DMS114 treated with DMSO at 0.1 percent for 48 hours (cell line): ENCODE data around the gene CAMKK2.
"Not testable (repeated sequence)": the region's sequence is repeated elsewhere in the genome, so short reads cannot be mapped to it uniquely, and the experiment has no call there.

ENCODE experiments used
- DNase-seq: peaks from one replicate; lab custom pipeline; 2025; ENCODE audit not compliant: unreplicated experiment; lab: John Stamatoyannopoulos, UW

The CAMKK2 gene

DNA sequence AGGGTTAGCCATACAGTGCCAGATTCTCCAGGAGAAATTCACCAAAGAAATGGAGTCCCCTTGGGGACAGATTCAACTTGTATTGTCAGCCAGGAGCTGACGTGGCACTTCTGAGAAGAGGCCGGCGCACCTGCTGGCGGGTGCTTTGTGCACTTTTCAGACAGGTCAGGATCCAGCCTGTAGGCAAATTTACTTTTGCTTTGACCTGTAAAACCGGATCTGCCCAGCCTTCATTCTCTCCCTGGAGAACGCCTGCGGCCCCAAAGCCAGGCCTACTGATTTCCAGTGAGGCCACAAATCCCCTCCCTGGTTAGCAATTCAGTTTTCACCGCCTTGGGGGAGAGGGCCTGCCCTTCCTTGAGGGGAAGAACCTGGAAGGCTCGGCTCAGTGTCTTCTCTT, 69.2 kb downstream of the CAMKK2 start:
- DNase-seq: no peak

DNA sequence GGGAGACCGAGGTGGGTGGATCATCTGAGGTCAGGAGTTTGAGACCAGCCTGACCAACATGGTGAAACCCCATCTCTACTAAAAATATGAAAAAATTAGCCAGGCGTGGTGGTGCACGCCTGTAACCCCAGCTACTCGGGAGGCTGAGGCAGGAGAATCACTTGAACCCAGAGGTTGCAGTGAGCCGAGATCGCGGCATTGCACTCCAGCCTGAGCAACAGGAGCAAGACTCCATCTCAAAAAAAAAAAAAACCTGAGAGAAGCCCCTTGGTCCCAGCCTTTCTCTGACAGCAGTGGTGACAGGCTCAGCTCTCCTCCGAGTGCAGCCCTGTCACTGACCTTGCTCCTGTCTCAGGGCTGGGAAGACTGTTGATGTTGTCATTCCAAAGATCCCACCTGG, 69.6 kb downstream of the CAMKK2 start:
- not testable (repeated sequence) for DNase-seq

DNA sequence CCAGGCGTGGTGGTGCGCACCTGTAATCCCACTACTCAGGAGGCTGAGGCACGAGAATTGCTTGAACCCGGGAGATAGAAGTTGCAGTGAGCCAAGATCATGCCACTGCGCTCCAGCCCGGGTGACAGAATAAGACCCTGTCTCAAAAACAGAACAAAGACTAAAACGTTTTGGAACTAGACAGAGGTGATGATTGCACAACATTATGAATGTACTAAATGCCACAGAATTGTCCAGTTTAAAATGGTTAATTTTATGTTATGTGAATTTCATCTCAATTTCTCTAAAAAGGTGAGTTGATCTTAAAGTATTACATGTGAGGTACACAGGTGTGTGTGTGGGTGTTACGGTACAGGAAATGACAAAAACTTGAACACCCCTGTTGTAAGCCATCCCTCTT, 70.1 kb downstream of the CAMKK2 start:
- DNase-seq: no peak

DNA sequence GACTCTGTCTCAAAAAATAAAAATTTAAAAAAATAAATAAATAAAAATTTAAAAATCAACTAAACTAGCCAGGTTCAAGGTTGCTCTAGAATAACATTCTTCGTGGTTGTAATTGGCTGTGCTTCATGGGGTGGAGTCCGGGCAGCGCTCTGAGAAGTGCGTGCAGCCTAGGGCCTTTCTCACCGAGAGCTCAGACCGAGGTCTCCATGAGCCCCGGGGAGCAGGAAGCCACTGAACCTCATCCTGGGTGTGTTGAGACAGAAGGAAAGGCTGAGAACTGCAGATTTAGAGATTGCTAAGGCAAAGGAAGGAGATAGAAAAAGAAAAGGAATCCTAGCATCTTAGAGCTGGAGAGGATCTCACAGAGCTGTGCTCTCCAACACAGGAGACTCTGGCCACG, 71.9 kb downstream of the CAMKK2 start:
- no peak for DNase-seq

DNA sequence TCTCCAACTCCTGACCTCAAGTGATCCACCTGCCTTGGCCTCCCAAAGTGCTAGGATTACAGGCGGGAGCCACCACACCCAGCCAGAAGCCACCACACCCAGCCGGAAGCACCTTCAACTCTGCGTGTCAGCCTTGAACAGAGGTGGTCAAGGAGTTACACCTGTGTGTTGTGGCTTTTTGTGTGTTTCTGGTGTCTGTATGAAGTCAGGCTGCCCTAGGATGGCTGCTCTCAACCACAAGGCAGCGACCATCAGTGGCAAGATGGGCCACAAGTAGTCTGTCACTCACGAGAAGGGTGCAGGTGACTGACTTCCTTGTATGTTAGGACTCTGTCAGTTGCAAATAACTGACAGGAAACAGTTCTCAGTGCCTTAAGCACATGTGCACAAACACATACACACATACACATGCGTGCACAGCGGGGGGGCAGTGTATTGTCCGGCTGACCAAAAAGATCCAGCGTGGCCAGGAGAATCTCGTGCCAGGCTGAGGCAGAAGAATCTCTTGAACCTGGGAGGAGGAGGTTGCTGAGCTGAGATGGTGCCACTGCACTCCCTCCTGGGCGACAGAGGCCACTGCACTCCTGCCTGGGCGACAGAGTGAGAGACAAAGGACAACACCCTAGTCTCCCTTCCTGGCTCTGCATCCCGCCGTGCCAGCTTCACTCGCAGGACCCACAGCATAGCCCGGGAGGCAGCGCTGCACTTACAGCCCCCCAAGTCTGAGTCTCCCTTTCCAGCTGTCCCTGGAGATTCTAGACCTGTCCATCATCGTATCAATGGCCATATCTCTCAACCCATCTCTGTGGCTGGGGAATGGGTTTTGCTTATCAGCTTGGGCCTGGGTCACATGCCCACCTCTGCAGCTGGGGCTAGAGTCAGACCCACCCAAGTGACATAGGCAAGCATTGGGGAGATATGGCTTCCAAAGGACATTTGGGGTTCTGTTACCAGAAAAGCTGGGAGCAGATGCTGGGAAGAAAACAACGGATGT, 72.9 kb downstream of the CAMKK2 start:
- no peak for DNase-seq

DNA sequence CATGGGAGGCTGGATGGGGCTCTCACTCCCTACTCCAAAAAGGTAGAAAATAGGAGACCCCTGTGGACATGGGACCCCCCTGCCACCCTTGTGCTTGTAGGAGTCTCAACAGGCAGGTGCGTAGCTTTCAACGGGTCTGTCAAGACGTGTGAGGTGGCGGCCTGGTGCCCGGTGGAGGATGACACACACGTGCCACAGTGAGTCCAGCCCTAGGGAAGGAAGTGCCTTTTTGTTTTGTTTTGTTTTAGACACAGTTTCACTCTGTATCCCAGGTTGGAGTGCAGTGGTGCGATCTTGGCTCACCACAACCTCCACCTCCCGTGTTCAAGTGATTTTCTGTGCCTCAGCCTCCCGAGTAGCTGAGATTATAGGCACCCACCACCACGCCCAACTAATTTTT, 73.7 kb downstream of the CAMKK2 start:
- DNase-seq: no peak

DNA sequence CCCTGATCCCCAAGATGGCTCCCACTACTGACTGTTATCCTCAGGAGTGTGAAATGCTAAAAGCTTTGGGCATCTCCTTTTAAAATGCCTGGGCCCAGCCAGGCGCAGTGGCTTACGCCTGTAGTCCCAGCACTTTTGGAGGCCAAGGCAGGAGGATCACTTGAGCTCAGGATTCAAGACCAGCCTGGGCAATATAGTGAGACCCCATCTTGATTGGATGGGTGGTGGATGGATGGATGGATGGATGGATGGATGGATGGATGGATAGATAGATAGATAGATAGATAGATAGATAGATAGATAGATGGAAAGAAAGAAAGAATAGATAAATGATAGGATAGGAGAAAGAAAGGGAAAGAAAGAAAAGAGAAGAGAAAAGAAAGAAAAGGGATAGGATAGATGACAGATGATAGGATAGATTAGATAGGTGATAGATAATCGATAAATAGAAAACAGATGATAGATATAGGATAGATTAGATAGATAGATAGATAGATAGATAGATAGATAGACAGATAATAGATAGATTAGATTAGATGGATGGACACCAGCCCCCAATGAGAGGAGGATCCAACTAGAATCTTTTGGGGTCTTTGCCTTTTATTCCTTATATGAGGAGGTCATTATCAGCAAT, 77.0 kb downstream of the CAMKK2 start:
- no peak for DNase-seq

DNA sequence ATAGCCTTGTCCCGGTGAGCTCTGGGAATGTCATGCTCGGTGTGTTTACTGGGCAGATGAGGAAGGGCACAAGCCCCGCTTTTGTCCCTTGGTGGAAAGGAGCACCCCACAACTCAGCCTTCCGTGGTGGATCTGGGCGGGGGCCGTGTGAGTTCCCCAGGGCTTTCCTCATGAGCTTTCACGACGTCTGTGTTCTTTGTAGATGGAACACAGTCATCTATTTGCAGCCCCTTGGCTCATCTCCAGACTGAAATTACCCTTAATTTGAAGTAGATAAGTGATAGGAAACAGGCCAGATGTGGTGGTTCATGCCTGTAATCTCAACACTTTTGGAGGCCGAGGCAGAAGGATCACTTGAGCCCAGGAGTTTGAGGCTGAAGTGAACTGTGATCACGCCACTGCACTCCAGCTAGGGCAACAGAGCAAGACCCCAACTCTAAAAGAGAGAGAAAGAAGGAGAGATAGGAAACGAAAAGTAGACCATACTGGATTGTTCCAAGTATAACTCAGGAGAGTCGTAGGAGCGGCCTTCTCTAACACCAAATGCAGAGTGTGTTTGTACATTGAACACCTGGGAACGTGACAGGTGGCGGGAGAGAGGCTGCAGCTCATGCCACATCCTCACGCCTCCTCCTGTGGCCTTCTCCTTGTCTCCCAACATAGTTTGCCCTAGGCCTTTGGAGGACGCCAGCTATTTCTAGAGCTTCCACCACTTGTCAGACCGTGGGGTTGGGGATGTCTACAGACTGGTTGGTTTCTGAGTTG, 77.7 kb downstream of the CAMKK2 start:
- DNase-seq: no peak

DNA sequence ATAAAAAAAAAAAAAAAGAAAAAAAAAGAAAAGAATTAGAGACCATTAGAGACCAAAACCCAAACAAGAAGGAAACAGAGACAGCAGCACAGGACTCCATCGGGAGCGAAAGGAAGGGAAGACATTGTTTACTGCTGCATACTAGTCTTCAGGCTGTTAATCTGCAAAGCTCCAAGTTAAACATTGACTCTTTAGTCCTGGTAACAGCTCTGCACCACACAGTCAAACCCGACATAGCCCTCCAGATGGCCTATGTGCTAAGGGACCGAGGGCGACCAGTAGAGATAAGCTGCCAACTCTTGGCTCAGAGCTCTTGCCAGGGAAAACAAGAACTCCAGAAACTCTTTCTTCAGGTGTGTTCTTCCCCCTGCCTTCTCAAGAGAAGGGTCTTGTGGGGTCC, 78.7 kb downstream of the CAMKK2 start:
- no peak for DNase-seq

DNA sequence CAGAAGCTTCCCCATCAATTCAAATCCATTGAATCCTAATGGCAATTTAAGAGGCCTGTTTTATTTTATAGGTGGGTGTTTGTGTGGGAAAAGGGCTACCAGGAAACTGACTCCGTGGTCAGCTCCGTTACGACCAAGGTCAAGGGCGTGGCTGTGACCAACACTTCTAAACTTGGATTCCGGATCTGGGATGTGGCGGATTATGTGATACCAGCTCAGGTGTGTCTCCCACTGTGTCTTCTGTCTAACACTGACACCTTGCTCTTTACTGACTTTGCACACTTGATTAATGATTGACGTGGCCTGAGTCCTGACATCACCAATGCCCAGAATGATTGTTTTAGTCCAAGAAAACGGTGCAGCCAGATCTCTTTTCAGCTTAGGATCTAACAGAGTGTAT, 79.4 kb downstream of the CAMKK2 start:
- DNase-seq: no peak

DNA sequence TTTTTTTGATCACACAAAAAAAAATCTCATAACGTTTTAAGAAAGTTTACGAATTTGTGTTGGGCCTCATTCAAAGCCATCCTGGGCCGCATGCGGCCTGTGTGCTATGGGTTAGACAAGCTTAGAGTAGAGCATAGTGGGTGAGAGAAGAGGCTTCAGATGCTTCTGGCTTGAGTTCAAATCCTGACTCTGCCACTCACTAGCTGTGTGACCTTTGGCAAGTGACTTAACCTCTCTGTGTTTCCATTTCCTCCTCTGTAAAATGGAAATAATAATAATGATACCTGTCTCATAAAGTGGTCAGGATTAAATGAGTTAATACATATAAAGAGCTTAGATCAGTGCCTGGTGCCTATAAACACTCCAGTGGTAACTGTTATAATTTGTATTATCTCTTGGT, 80.4 kb downstream of the CAMKK2 start:
- no peak for DNase-seq

DNA sequence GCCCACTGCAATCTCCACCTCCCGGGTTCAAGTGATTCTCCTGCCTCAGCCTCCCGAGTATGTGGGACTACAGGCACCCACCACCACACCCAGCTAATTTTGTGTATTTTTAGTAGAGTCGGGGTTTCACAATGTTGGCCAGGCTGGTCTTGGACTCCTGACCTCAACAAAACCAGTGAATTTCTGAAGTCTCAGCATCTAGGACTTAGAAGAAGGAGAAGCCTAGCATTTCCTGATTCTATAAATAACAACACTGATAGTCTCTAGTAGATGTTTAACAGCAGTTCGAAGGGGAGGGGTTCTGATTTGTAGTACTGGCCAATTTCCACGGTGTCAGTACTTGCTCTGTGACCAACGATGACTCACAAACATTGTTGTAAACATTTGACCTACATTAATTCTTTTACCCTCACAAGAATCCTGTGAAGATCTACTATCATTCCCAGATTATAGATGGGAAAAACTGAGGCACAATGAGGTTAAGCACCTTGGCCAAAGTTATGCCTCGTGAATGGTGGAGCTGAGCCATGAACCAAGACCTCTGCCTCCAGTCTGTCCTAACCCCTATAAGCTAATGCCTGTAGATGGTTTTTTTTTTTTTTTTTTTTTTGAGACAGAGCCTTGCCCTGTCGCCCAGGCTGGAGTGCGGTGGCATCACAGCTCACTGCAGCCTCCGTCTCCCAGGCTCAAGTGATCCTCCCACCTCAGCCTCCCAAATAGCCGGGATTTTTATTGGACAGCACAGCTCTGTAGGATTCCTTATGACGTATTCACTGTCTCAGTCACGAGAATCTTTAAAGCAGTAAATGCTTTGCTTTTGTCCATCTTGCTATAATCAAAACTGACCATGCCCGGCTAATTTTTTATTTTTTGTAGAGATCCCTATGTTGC, 81.4 kb downstream of the CAMKK2 start:
- DNase-seq: no peak

DNA sequence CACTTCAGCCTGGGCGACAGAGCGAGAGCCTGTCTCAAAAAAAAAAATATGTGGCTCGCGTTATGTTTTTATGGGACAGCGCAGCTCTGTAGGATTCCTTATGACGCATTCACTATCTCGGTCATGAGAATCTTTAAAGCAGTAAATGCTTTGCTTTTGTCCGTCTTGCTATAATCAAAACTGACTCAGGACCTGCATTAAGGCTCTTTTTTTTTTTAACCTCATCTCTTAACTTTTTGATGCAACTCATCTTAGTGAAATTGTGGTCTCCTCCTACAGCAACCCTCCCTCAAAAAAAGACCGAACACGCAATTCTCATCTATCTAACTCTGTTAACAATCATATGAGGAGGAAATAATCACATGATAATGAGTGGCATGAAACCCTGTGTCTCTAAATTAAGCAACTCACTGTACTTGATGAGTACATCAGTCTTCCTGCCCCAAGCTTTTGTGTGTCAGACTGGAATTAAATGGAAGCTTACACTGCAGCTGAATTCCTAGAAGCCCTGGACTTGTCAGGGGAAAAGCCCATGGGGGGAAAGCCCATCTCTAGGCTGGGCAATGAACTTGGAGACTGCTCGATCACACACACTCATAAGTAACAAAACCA, 82.2 kb downstream of the CAMKK2 start:
- no peak for DNase-seq

DNA sequence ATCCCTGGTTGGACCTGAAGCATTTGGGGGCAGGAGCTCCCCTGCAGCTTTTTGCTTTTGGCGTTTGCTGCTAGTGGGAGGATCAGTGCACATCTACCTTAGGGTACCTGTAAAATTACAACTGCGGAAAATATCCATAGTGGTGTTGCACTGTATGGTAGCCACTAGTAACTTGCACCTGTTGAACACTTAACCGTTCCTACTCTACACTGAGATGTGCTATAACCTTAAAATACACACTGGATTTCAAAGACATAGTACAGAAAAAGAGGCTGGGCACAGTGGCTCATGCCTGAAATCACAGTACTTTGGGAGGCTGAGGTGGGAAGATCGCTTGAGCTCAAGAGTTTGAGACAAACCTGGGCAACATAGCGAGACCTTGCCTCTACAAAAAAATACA, 83.6 kb downstream of the CAMKK2 start:
- DNase-seq: no peak

DNA sequence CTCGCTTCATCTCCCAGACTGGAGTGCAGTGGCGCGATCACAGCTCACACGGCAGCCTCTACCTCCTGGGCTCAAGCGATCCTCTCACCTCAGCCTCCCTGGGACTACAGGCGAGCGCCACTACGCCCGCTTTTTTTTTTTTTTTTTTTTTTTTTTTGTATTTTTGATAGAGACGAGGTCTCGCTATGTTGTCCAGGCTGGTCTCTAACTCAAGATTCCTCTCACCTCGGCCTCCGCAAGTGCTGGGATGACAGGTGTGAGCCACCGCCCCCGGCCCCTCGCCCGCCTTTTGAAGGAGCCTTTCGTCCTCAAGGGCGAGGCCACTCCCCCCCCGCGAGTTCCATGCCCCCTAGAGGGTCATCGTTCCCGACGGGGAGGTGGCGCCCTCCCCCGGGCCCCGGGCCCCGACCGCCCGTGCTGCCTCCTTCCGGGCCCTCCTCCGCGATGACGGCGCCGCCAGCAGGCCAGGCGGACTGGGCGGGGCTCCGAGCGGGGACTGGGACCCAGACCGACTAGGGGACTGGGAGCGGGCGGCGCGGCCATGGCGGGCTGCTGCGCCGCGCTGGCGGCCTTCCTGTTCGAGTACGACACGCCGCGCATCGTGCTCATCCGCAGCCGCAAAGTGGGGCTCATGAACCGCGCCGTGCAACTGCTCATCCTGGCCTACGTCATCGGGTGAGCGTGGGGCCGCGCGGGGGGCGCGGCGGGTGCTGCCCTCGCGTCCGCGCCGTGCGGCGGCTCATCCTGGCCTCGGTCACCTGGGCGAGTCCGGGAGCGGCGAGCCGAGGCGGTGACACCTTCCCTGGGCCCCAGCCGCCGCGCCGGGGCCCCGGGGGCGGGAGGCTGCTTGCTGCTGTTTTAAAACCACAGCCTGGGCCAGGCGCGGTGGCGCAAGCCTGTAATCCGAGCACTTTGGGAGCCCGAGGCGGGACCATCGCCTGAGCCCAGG, 86.6 kb downstream of the CAMKK2 start, which contains the start of gene P2RX4:
Gene P2RX4, plus strand, starts transcription at position 506 of the 949 bp plus-strand sequence. Its CDS starts 36 bp downstream, at position 542.
- peak; percentile 56 for DNase-seq

DNA sequence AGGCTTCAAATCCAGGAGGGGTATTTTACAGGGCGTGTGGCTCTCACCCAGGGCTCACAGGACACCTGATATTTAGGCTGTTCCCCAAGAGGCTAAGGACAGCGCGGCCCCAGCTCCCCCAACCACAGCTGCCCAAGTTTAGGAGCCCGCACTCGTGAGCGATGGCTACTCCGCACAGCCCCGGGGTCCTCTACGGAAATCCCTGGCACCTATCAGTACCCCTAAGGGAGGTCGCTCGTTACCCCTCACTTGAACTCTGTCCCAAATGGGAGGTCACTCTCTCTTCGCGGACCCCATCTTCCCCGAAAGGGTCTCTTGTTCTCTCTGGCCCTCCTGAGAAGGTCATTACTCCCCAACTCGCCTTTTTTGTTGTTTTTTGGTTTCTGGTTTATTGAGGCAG, 87.3 kb downstream of the CAMKK2 start:
- no peak for DNase-seq

DNA sequence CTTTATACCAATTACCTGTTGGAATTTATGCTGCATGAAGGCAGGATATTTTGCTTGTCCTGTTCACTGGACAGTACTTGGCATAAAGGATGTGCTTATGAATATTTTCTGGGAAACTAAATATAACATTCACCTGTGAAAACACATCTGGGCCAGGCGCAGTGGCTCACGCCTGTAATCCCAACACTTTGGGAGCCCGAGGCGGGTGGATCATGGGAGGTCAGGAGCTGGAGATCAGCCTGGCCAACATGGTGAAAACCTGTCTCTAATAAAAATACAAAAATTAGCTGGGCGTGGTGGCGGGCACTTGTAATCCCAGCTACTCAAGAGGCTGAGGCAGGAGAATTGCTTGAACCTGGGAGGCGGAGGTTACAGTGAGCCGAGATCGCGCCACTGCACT, 87.9 kb downstream of the CAMKK2 start:
- DNase-seq: not testable (repeated sequence)

DNA sequence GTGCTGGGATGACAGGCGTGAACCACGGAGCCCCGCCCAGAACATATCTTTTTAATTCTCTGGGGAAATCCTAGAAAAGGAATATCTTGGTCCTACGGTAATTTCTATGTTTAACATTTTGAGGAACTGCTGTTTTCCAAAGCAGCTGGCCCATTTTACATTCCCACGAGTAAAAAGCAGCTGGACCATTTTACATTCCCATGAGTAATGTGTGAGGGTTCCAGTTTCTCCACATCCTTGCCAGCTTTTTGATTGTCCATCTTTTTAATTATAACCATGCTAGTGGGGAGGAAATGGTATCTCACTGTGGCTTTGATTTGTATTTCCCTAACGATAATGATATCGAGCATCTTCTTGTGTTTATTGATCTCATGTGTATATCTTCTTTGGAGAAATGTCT, 91.0 kb downstream of the CAMKK2 start:
- DNase-seq: no peak

DNA sequence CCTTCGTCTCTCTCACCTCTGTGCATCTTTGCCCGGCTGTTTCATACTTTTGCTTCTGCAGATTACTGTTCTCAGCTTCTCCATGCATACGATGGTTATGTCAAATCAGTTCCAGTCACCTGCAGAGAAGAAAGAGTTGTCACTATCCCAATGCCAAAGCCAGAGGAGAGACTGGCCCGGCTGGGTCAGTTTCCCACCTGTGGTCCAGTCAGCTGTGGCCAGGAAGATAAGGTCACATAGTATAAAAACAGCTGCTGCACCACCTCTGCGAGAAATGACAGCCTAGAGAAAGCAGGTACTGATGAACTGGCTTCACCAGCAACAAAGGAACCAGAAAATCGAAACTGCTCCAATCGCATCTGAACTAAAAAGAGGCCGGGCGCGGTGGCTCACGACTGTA, 93.0 kb downstream of the CAMKK2 start:
- DNase-seq: no peak
